Hematopoietic multipotent progenitor cell (in vitro differentiated cells): ENCODE data around the gene AEBP1. TPM values are rescaled to one million over a fixed set of nuclear protein-coding genes. Genes with fewer than 3 reads are reported as not detected.

Source experiments
- small RNA-seq: library from RNA; depleted of rRNA; stranded (forward); fragments of <200 nt; gene quantifications from one replicate; pipeline ENCODE3, GENCODE V24; 2012
- total RNA-seq: library from RNA; depleted of rRNA; stranded (reverse); fragments of >200 nt; gene quantifications from one replicate; pipeline ENCODE4 v1.2.3, GENCODE V29; 2012

AEBP1 gene
- total RNA-seq, 1 donor = 19.4 TPM

Small RNAs within 50 kb of the gene (small RNA-seq; reads per million reads assigned to genes)
- gene RNA5SP230 = not detected

Other genes with a start within 250 kb of the AEBP1 start
- 111 TPM for gene MRPS24, start 234.8 kb upstream of the AEBP1 start, total RNA-seq
- 24.2 TPM for gene URGCP, start 197.7 kb upstream of the AEBP1 start, total RNA-seq
- gene UBE2D4, start 177.9 kb upstream of the AEBP1 start, total RNA-seq = 12.9 TPM
- gene SPDYE1, start 106.4 kb upstream of the AEBP1 start, total RNA-seq = not detected
- 125 TPM for gene DBNL, start 59.6 kb upstream of the AEBP1 start, total RNA-seq
- gene PGAM2, start 38.8 kb upstream of the AEBP1 start, total RNA-seq = 0.81 TPM
- gene POLM, start 21.8 kb upstream of the AEBP1 start, total RNA-seq = 32.9 TPM
- 120 TPM for gene POLD2, start 19.2 kb downstream of the AEBP1 start, total RNA-seq
- not detected for gene MYL7, start 37.0 kb downstream of the AEBP1 start, total RNA-seq
- gene GCK, start 85.1 kb downstream of the AEBP1 start, total RNA-seq = 0.27 TPM
- gene YKT6, start 96.6 kb downstream of the AEBP1 start, total RNA-seq = 25.9 TPM
- gene CAMK2B, start 221.2 kb downstream of the AEBP1 start, total RNA-seq = under 0.01 TPM